Stimulated activated CD4-positive, alpha-beta T cell treated with anti-CD3 and anti-CD28 coated beads, Interleukin-1b, Interleukin-23, amount 100 ng/mL, for 24 hours (primary cell): ENCODE measurements around the gene EIF4G1.

Experiments used
- DNase-seq, 4 experiments: peaks; one replicate each; pipeline ENCODE4 v3.0.0-alpha.2; 2020; ENCODE audit warnings: low read depth in 4 of 4, low spot score in 1 of 4

Gene EIF4G1

GRCh38 chr3:184361932-184362667 is 47.7 kb downstream of the EIF4G1 start:
- peak in 3 of 4 experiments; percentile 27 to 43 (median 32) for DNase-seq

GRCh38 chr3:184362668-184363546 is 48.5 kb downstream of the EIF4G1 start:
- peak; percentile 83 to 94 (median 90) for DNase-seq

GRCh38 chr3:184366619-184367289 is 52.3 kb downstream of the EIF4G1 start:
- DNase-seq = no peak

- DNase-seq = no peak
These were observed 53.7 kb downstream of the EIF4G1 start for GRCh38 chr3:184368116-184368515.

GRCh38 chr3:184368586-184369183 is 54.3 kb downstream of the EIF4G1 start:
- no peak for DNase-seq

GRCh38 chr3:184371570-184372018 is 57.2 kb downstream of the EIF4G1 start:
- DNase-seq = peak in 2 of 4 experiments; percentile 40

GRCh38 chr3:184372296-184372821 is 58.0 kb downstream of the EIF4G1 start:
- no peak for DNase-seq

GRCh38 chr3:184372911-184373310 is 58.5 kb downstream of the EIF4G1 start:
- no peak for DNase-seq

- no peak for DNase-seq
These were observed 59.0 kb downstream of the EIF4G1 start for GRCh38 chr3:184373422-184373821.

GRCh38 chr3:184375747-184376461 is 61.5 kb downstream of the EIF4G1 start:
- DNase-seq = no peak

GRCh38 chr3:184377374-184377773 is 63.0 kb downstream of the EIF4G1 start:
- DNase-seq = no peak

- no peak for DNase-seq
These were observed 63.6 kb downstream of the EIF4G1 start, which contains the start of gene THPO for GRCh38 chr3:184377882-184378445. Gene THPO, minus strand, starts transcription at chr3:184378207. Its CDS starts 1,948 bp downstream, at chr3:184376259.

GRCh38 chr3:184378651-184379357 is 64.4 kb downstream of the EIF4G1 start:
- DNase-seq = no peak

- no peak for DNase-seq
These were observed 65.2 kb downstream of the EIF4G1 start, which contains the start of gene CHRD for GRCh38 chr3:184379358-184380184. Gene CHRD, plus strand, starts transcription at chr3:184380054. Its CDS starts 265 bp downstream, at chr3:184380319.

- DNase-seq = no peak
These were observed 65.8 kb downstream of the EIF4G1 start for GRCh38 chr3:184380185-184380626.

GRCh38 chr3:184380627-184381260 is 66.3 kb downstream of the EIF4G1 start:
- no peak for DNase-seq
